Endodermal cell (in vitro differentiated cells): ENCODE measurements around the gene SLC52A1. TPM values are rescaled to one million over a fixed set of nuclear protein-coding genes. Genes with fewer than 3 reads are reported as not detected.
A peak's percentile ranks its signal among the peaks of the same experiment; 100 is the strongest.

ENCODE experiments used
- DNase-seq: peaks from one replicate; pipeline ENCODE4 v3.0.0-alpha.2; 2017
- H3K27ac ChIP-seq: 2 replicates; pipeline ENCODE4 v1.5.1; 2013; ENCODE audit warnings: mild to moderate bottlenecking, low read depth, low read length, moderate library complexity
- H3K27me3 ChIP-seq: 2 replicates; pipeline ENCODE4 v1.6.1; 2013; ENCODE audit warnings: mild to moderate bottlenecking, low read length, moderate library complexity; ENCODE audit not compliant: insufficient read depth, control insufficient read depth, poor library complexity, severe bottlenecking
- H3K36me3 ChIP-seq: 2 replicates; pipeline ENCODE4 v1.7.0; 2013; ENCODE audit warnings: mild to moderate bottlenecking, low read length, moderate library complexity; ENCODE audit not compliant: control insufficient read depth, insufficient read depth
- H3K4me1 ChIP-seq: one replicate; pipeline ENCODE4 v1.7.0; 2013; ENCODE audit warnings: low read length; ENCODE audit not compliant: control insufficient read depth, insufficient read depth
- H3K4me3 ChIP-seq: 2 replicates; pipeline ENCODE4 v1.5.1; 2013; ENCODE audit warnings: mild to moderate bottlenecking, low read length, moderate library complexity
- H3K9ac ChIP-seq: 2 replicates; pipeline ENCODE4 v1.6.1; 2013; ENCODE audit warnings: mild to moderate bottlenecking, low read length, moderate library complexity; ENCODE audit not compliant: poor library complexity, severe bottlenecking; ENCODE audit errors: extremely low read depth
- H3K9me3 ChIP-seq: 2 replicates; pipeline ENCODE4 v1.6.1; 2013; ENCODE audit warnings: mild to moderate bottlenecking, low read length, moderate library complexity; ENCODE audit not compliant: control insufficient read depth
- H3K27ac Mint-ChIP-seq: 2 replicates; pipeline ENCODE4 v1.8.0; 2020; ENCODE audit warnings: mixed read lengths
- H3K27me3 Mint-ChIP-seq: 2 replicates; pipeline ENCODE4 v1.8.0; 2021; ENCODE audit warnings: mild to moderate bottlenecking, mixed read lengths; ENCODE audit not compliant: insufficient read depth
- H3K36me3 Mint-ChIP-seq: 2 replicates; pipeline ENCODE4 v1.8.0; 2020; ENCODE audit warnings: low read depth, mixed read lengths
- H3K4me1 Mint-ChIP-seq: 2 replicates; pipeline ENCODE4 v1.8.0; 2020; ENCODE audit warnings: mixed read lengths
- H3K4me3 Mint-ChIP-seq: 2 replicates; pipeline ENCODE4 v1.8.0; 2020; ENCODE audit warnings: mild to moderate bottlenecking, moderate library complexity, mixed read lengths
- H3K9me3 Mint-ChIP-seq: 2 replicates; pipeline ENCODE4 v1.8.0; 2020; ENCODE audit warnings: mild to moderate bottlenecking, mixed read lengths
- CTCF ChIP-seq: fragments of 200-600 bp; sonication (generic); conservative IDR thresholded peaks from 2 replicates; pipeline ENCODE4 v1.5.0; 2021; ENCODE audit warnings: antibody characterized with exemption, mild to moderate bottlenecking
- WGBS, 2 experiments: methylation state at CpG; one replicate each; pipeline versions ENCODE4 v1.1.5 to v1.1.7; 2013; ENCODE audit warnings: missing lambda C conversion rate in 2 of 2, mixed read lengths in 1 of 2; ENCODE audit not compliant: insufficient coverage in 1 of 2, insufficient read length in 1 of 2; 5-methylcytosine and 5-hydroxymethylcytosine counted together
- long read RNA-seq, 4 experiments: library from polyadenylated mRNA in 2 of 4; library from RNA in 1 of 4; library from capped mRNA in 1 of 4; stranded (forward) in 3 of 4; unstranded in 1 of 4; transcript quantifications; one replicate each; pipeline ENCODE4 v2.0.0, GENCODE V29; 2020 to 2021; ENCODE audit warnings: inconsistent platforms in 1 of 4
- polyA plus RNA-seq, 2 experiments: library from polyadenylated mRNA; stranded (reverse); fragments of 50-300 nt; gene quantifications; one replicate each; pipeline ENCODE4 v1.2.3, GENCODE V29; 2013
- total RNA-seq, 2 donors: library from RNA; stranded (reverse); fragmentation: NEBNext Ultra II Directional in 1 of 2; extraction: Animal tissue kit (Norgen Biotek cat#: 25700) in 1 of 2; gene quantifications; 2 replicates in 1 of 2; 3 replicates in 1 of 2; pipeline ENCODE4 v1.2.1, GENCODE V29; 2021

Gene SLC52A1
- total RNA-seq = under 1 TPM in 1 of 2 donors, not detected in 1; 0.13 TPM
- 0.11 TPM for polyA plus RNA-seq (2013, experiment 1 of 2)
- 0.12 TPM for polyA plus RNA-seq (2013, experiment 2 of 2)
- long read RNA-seq, experiment 1 = 0 reads
- long read RNA-seq, experiment 2 = 0 reads
- long read RNA-seq, experiment 3, partial matches to known transcripts = 0 of 1 reads
- long read RNA-seq, experiment 3, other reads (novel, unspliced or antisense) = 1 of 1 reads
- long read RNA-seq, experiment 4 = 0 reads

GRCh38 chr17:5035315-5035714 is at the start of gene SLC52A1:
TSS of gene SLC52A1 (minus strand) at chr17:5035426. CDS start at chr17:5034606, 820 bp downstream.
- Mint-ChIP-seq H3K4me1 (no peaks in the 10 kb centered on the region), H3K27ac (no peak within 1 kb of the TSS), H3K9me3 (no peaks in the 10 kb centered on the region), H3K4me3 (peak within 1 kb of the TSS; percentile 5), H3K36me3 (no peaks in the 10 kb centered on the region), H3K27me3 (peaks cover 54% of the 10 kb centered on the region)
- TF ChIP-seq CTCF = peak; percentile 12
- Histone ChIP-seq H3K27me3 (no peaks in the 10 kb centered on the region), H3K4me3 (no peak within 1 kb of the TSS), H3K4me1 (no peaks in the 10 kb centered on the region), H3K27ac (no peak within 1 kb of the TSS), H3K9ac (no peak within 1 kb of the TSS), H3K36me3 (no peaks in the 10 kb centered on the region), H3K9me3 (no peaks in the 10 kb centered on the region)
- DNase-seq = peak; percentile 81
- WGBS, 2 experiments = 33 to 42% methylated on average over 15 to 24 of the region's 24 CpGs

GRCh38 chr17:5080591-5080990 is 45.4 kb upstream of the SLC52A1 start:
- peaks cover 45% of the 10 kb centered on the region for H3K9me3 Mint-ChIP-seq
- no peaks in the 10 kb centered on the region for H3K4me1 ChIP-seq
- H3K27ac Mint-ChIP-seq = no peak overlapping the region
- no peaks in the 10 kb centered on the region for H3K36me3 ChIP-seq
- 82 to 100% methylated on average over 1 to 3 of the region's 3 CpGs for WGBS, 2 experiments
- H3K27me3 ChIP-seq = no peaks in the 10 kb centered on the region
- H3K36me3 Mint-ChIP-seq = peaks cover 10% of the 10 kb centered on the region
- H3K4me3 ChIP-seq = no peak overlapping the region
- DNase-seq = no peak
- H3K9me3 ChIP-seq = peaks cover 7% of the 10 kb centered on the region
- no peak overlapping the region for H3K9ac ChIP-seq
- no peak overlapping the region for H3K27ac ChIP-seq
- H3K4me3 Mint-ChIP-seq = no peak overlapping the region
- no peaks in the 10 kb centered on the region for H3K4me1 Mint-ChIP-seq
- H3K27me3 Mint-ChIP-seq = peaks cover 35% of the 10 kb centered on the region
- no peak for TF ChIP-seq CTCF

- H3K27ac Mint-ChIP-seq = no peak within 1 kb of the TSS
Observed at GRCh38 chr17:5078106-5079028, 43.1 kb upstream of the SLC52A1 start, which contains the start of gene ZFP3. TSS of gene ZFP3 (plus strand) at chr17:5078467. CDS start at chr17:5091505, 13,038 bp downstream.

More at GRCh38 chr17:5078106-5079028, 43.1 kb upstream of the SLC52A1 start, which contains the start of gene ZFP3:
- peak within 1 kb of the TSS; percentile 59 for H3K4me3 Mint-ChIP-seq
- Histone ChIP-seq H3K4me1 (no peaks in the 10 kb centered on the region), H3K9ac (no peak within 1 kb of the TSS), H3K27ac (no peak within 1 kb of the TSS), H3K4me3 (no peak within 1 kb of the TSS), H3K9me3 (peaks cover 7% of the 10 kb centered on the region), H3K27me3 (no peaks in the 10 kb centered on the region), H3K36me3 (no peaks in the 10 kb centered on the region)
- peaks cover 3% of the 10 kb centered on the region for H3K4me1 Mint-ChIP-seq
- peak; percentile 70 for DNase-seq
- peaks cover 32% of the 10 kb centered on the region for H3K9me3 Mint-ChIP-seq
- TF ChIP-seq CTCF = peak; percentile 30
- 87 to 94% methylated on average over 25 to 75 of the region's 75 CpGs for WGBS, 2 experiments
- H3K27me3 Mint-ChIP-seq = peaks cover 36% of the 10 kb centered on the region
- H3K36me3 Mint-ChIP-seq = peaks cover 1% of the 10 kb centered on the region
